ENCODE data around the gene ARL13B. TPM values are rescaled to one million over a fixed set of nuclear protein-coding genes. Genes with fewer than 3 reads are reported as not detected.

Gene ARL13B
- total and polyA plus RNA-seq, 2 of the 13 experiments (the other 11 are each of a cell fraction or from before 2014, with no cell fraction given) = 2.2 to 9.6 TPM

- TF ChIP-seq PRDM10 (CRISPR knock-in tag; IDR thresholded peaks at IDR 0.05; ENCODE audit: low read depth) (peak; percentile 64), ZMYM4 (CRISPR knock-in tag; IDR thresholded peaks at IDR 0.05) (peak; percentile 95), MIXL1 (CRISPR knock-in tag; IDR thresholded peaks at IDR 0.05) (no peak), SP5 (CRISPR knock-in tag; IDR thresholded peaks at IDR 0.05; ENCODE audit: borderline replicate concordance, low read depth) (no peak), ZNF792 (CRISPR knock-in tag; IDR thresholded peaks at IDR 0.05) (0 out of 2 replicates have a peak, but pooled peaks have one; percentile 21), HNF4A (CRISPR knock-in tag; IDR thresholded peaks at IDR 0.05) (no peak), GABPB1 (CRISPR knock-in tag; IDR thresholded peaks at IDR 0.05) (peak; percentile 78), SP140L (CRISPR knock-in tag; IDR thresholded peaks at IDR 0.05; ENCODE audit: borderline replicate concordance) (no peak), ZNF83 (CRISPR knock-in tag; IDR thresholded peaks at IDR 0.05; ENCODE audit: borderline replicate concordance) (no peak), ZNF225 (CRISPR knock-in tag; IDR thresholded peaks at IDR 0.05) (peak; percentile 16; the same call in 1 of the 2 replicates), HDAC1 (CRISPR knock-in tag; IDR thresholded peaks at IDR 0.05) (peak; percentile 76), NFKBIZ (CRISPR knock-in tag; IDR thresholded peaks at IDR 0.05) (0 out of 2 replicates have a peak, but pooled peaks have one; percentile 31), ZNF589 (CRISPR knock-in tag; conservative IDR thresholded peaks at IDR 0.05) (no peak), RFX5 (IDR thresholded peaks at IDR 0.05; ENCODE audit: low read depth, low read length) (peak; percentile 58), ZNF639 (CRISPR knock-in tag; conservative IDR thresholded peaks at IDR 0.05) (peak; percentile 57; the same call in 1 of the 2 replicates), ZNF142 (CRISPR knock-in tag; IDR thresholded peaks at IDR 0.05) (0 out of 2 replicates have a peak, but pooled peaks have one; percentile 26)
Measured at GRCh38 chr3:93979850-93980676, at the start of gene ARL13B (continued).
